ENCODE results near the gene CPT1C.

Gene CPT1C

GRCh38 chr19:49763230-49763629, 72.3 kb downstream of the CPT1C start, which contains the start of gene TSKS:
Gene TSKS (minus strand): TSS chr19:49763306. CDS start chr19:49763247, 59 bp downstream.
- DNase-seq, result no peak
